HG03045 (cell line): ENCODE results near the gene LENG1.

Experiments
- ATAC-seq: cut with Tn5 transposase; IDR thresholded peaks from one replicate; pipeline ENCODE4 v1.9.1; 2021; ENCODE audit warnings: mild to moderate bottlenecking, moderate library complexity; ENCODE audit not compliant: unreplicated experiment

Gene LENG1

GRCh38 chr19:54165222-54165621 is 5.7 kb upstream of the LENG1 start:
- no peak for ATAC-seq

GRCh38 chr19:54164369-54165068 is 5.0 kb upstream of the LENG1 start:
- no peak for ATAC-seq

GRCh38 chr19:54162884-54163283 is 3.4 kb upstream of the LENG1 start:
- no peak for ATAC-seq

- ATAC-seq: no peak
These were observed 2.8 kb upstream of the LENG1 start for GRCh38 chr19:54162241-54162805.

GRCh38 chr19:54160854-54161253 is 1.3 kb upstream of the LENG1 start:
- ATAC-seq: no peak

GRCh38 chr19:54160182-54160811 is 776 bp upstream of the LENG1 start:
- no peak for ATAC-seq

- ATAC-seq: no peak
These were observed 639 bp downstream of the LENG1 start for GRCh38 chr19:54158812-54159351.

- ATAC-seq: no peak
These were observed 2.6 kb downstream of the LENG1 start for GRCh38 chr19:54156953-54157352.

- ATAC-seq: no peak
These were observed 3.0 kb downstream of the LENG1 start for GRCh38 chr19:54156490-54156889.

- no peak for ATAC-seq
These were observed 3.8 kb downstream of the LENG1 start for GRCh38 chr19:54155694-54156093.

GRCh38 chr19:54154603-54155345 is 4.7 kb downstream of the LENG1 start:
- ATAC-seq: no peak

- no peak for ATAC-seq
These were observed 5.7 kb downstream of the LENG1 start for GRCh38 chr19:54153731-54154326.

GRCh38 chr19:54152878-54153524 is 6.5 kb downstream of the LENG1 start:
- no peak for ATAC-seq

- no peak for ATAC-seq
These were observed 7.3 kb downstream of the LENG1 start for GRCh38 chr19:54152267-54152666.

- no peak for ATAC-seq
These were observed 8.0 kb downstream of the LENG1 start for GRCh38 chr19:54151362-54152035.

GRCh38 chr19:54149021-54149812 is 10.3 kb downstream of the LENG1 start:
- ATAC-seq: no peak

- ATAC-seq: no peak
These were observed 11.4 kb downstream of the LENG1 start for GRCh38 chr19:54148158-54148557.

- no peak for ATAC-seq
These were observed 11.8 kb downstream of the LENG1 start for GRCh38 chr19:54147676-54148075.

GRCh38 chr19:54145541-54146158 is 13.9 kb downstream of the LENG1 start:
- ATAC-seq: no peak
